Spleen (tissue), 11 donors: ENCODE measurements around the gene PRPS1. TPM values are rescaled to one million over a fixed set of nuclear protein-coding genes. Genes with fewer than 3 reads are reported as not detected.

Experiments used
- DNase-seq: peaks from one replicate; pipeline ENCODE4 v3.0.0-alpha.2; 2020
- H3K27ac ChIP-seq, 8 donors: fragments of 200-600 bp; sonication (generic) in 7 of 8; 1 replicate in 4 of 8; 2 replicates in 4 of 8; pipeline versions ENCODE4 v1.5.0 to v1.8.0; 2016 to 2021; ENCODE audit warnings: inconsistent platforms in 4 of 8, mild to moderate bottlenecking in 4 of 8, moderate library complexity in 1 of 8
- H3K27me3 ChIP-seq, 7 donors: fragments of 200-600 bp; sonication (generic) in 6 of 7; replicated peaks in 1 of 7; 1 replicate in 4 of 7; 2 replicates in 3 of 7; pipeline versions ENCODE4 v1.5.0 to v1.8.0; 2016 to 2021; ENCODE audit warnings: inconsistent platforms in 3 of 7, mild to moderate bottlenecking in 1 of 7
- H3K36me3 ChIP-seq, 6 donors: fragments of 200-600 bp; sonication (generic) in 5 of 6; 1 replicate in 4 of 6; 2 replicates in 2 of 6; pipeline versions ENCODE4 v1.5.0 to v1.8.0; 2016 to 2021; ENCODE audit warnings: inconsistent platforms in 2 of 6
- H3K4me1 ChIP-seq, 6 donors: fragments of 200-600 bp; sonication (generic) in 5 of 6; 1 replicate in 3 of 6; 2 replicates in 3 of 6; pipeline versions ENCODE4 v1.5.0 to v1.8.0; 2016 to 2021; ENCODE audit warnings: inconsistent platforms in 3 of 6
- H3K4me3 ChIP-seq, 8 donors: fragments of 200-600 bp; sonication (generic) in 7 of 8; 1 replicate in 4 of 8; 2 replicates in 4 of 8; pipeline versions ENCODE4 v1.5.0 to v1.8.0; 2016 to 2021; ENCODE audit warnings: inconsistent platforms in 4 of 8, mild to moderate bottlenecking in 4 of 8, moderate library complexity in 2 of 8
- H3K9me3 ChIP-seq, 8 donors: fragments of 200-600 bp; sonication (generic) in 7 of 8; 1 replicate in 4 of 8; 2 replicates in 4 of 8; pipeline versions ENCODE4 v1.5.0 to v1.8.0; 2016 to 2021; ENCODE audit warnings: inconsistent platforms in 4 of 8
- CTCF ChIP-seq, 11 experiments: fragments of 200-600 bp in 7 of 11; fragments of 450-650 bp in 4 of 11; sonication (generic) in 4 of 11; IDR thresholded peaks in 8 of 11; conservative IDR thresholded peaks in 3 of 11; 1 replicate in 7 of 11; 2 replicates in 4 of 11; pipeline versions ENCODE4 v1.4.0 to v1.8.0; 2016 to 2021; ENCODE audit warnings: antibody characterized with exemption in 11 of 11, inconsistent platforms in 4 of 11, mild to moderate bottlenecking in 1 of 11
- POLR2A ChIP-seq, 3 donors: fragments of 450-650 bp; IDR thresholded peaks; one replicate each; pipeline ENCODE4 v1.5.1; 2017; ENCODE audit warnings: antibody characterized with exemption in 3 of 3, mild to moderate bottlenecking in 1 of 3
- POLR2AphosphoS5 ChIP-seq, 3 donors: sonication (generic); formaldehyde crosslinking; IDR thresholded peaks; one replicate each; pipeline ENCODE4 v1.5.1; 2017; ENCODE audit warnings: antibody characterized with exemption in 3 of 3
- WGBS, 5 donors: extraction: QIAGEN DNeasy Blood & Tissue Kit in 3 of 5; methylation state at CpG; one replicate each; pipeline versions ENCODE4 v1.1.5 to v1.1.7; 2013 to 2018; 5-methylcytosine and 5-hydroxymethylcytosine counted together
- intact Hi-C: fragments of 100-400 bp; cut with DNase I; formaldehyde crosslinking; loops from one replicate; pipeline ENCODE4 v1.15.0; 2023; ENCODE audit warnings: low total_unique reads
- polyA plus RNA-seq, 3 donors: library from polyadenylated mRNA; stranded (reverse); fragments of 200-250 nt; gene quantifications; one replicate each; pipeline ENCODE4 v1.2.1, GENCODE V29; 2013
- total RNA-seq, 7 donors: library from RNA; depleted of rRNA in 3 of 7; stranded (reverse); fragments of >200 nt in 3 of 7; fragmentation: NEBNext Ultra II Directional in 4 of 7; extraction: Animal tissue kit (Norgen Biotek cat#: 25700) in 4 of 7; gene quantifications; one replicate each; pipeline versions ENCODE4 v1.1.0 to v1.2.1, GENCODE V29; 2016 to 2021
- donor health status: healthy with polysubstance abuse.
- donor health status: DM: no; HTN: no; CAD: no; lungs with moderate emphysema.
- donor health status: DM: no; HTN: no; CAD: no.
- donor health status: Bipolar disorder and iron deficiency.
- donor health status: healthy.
- donor health status: DM: no; HTN: no; CAD: no.
- donor health status: DM: yes; HTN: yes; CAD: no.

Gene PRPS1
- total and polyA plus RNA-seq, 10 donors: 15.0 to 47.6 (median 36.1) TPM

- 56 to 94% (median 64%) methylated on average over 1 of the region's 1 CpG for WGBS, 5 donors
- H3K4me3 ChIP-seq: peak overlapping the region in 5 of 8 donors; percentile 15 to 66 (median 47)
These were observed 47.0 kb downstream of the PRPS1 start for GRCh38 chrX:107675365-107675654.

GRCh38 chrX:107675823-107676555, 47.7 kb downstream of the PRPS1 start:
- no peaks in the 10 kb centered on the region for H3K36me3 ChIP-seq
- peak overlapping the region; percentile 44 to 95 (median 90) for H3K27ac ChIP-seq
- intact Hi-C loops: loop anchor here (10.0 kb wide), 1 partner anchor 49 kb away; no protein-coding TSS in a partner anchor
- peak overlapping the region; percentile 15 to 66 (median 37) for H3K4me3 ChIP-seq
- H3K4me1 ChIP-seq: peaks cover 7 to 65% (median 53%) of the 10 kb centered on the region in 6 donors
- peaks cover 0 to 20% (median 0%) of the 10 kb centered on the region in 7 donors for H3K27me3 ChIP-seq
- DNase-seq: no peak
- WGBS, 5 donors: 17 to 41% (median 37%) methylated on average over 6 to 9 of the region's 9 CpGs
- TF ChIP-seq POLR2AphosphoS5 (IDR thresholded peaks at IDR 0.05): peak in 1 of 3 donors; percentile 59
- TF ChIP-seq POLR2A (IDR thresholded peaks at IDR 0.05): no peak
- no peaks in the 10 kb centered on the region for H3K9me3 ChIP-seq

More at GRCh38 chrX:107675365-107675654, 47.0 kb downstream of the PRPS1 start:
- peak overlapping the region; percentile 44 to 95 (median 90) for H3K27ac ChIP-seq
- H3K36me3 ChIP-seq: no peaks in the 10 kb centered on the region
- no peak for TF ChIP-seq CTCF (IDR thresholded peaks at IDR 0.05 in 8 of 11, conservative IDR thresholded peaks at IDR 0.05 in 3 of 11)
- H3K4me1 ChIP-seq: peaks cover 7 to 65% (median 53%) of the 10 kb centered on the region in 6 donors
- intact Hi-C loops: loop anchor here (10.0 kb wide), 1 partner anchor 49 kb away; no protein-coding TSS in a partner anchor
- H3K27me3 ChIP-seq: peaks cover 0 to 22% (median 0%) of the 10 kb centered on the region in 7 donors
- DNase-seq: no peak
- no peaks in the 10 kb centered on the region for H3K9me3 ChIP-seq

- H3K36me3 ChIP-seq: no peaks in the 10 kb centered on the region
- 16 to 40% (median 24%) methylated on average over 28 to 30 of the region's 30 CpGs for WGBS, 5 donors
- peaks cover 7 to 65% (median 53%) of the 10 kb centered on the region in 6 donors for H3K4me1 ChIP-seq
- peak; percentile 92 for DNase-seq
- peaks cover 0 to 14% (median 0%) of the 10 kb centered on the region in 7 donors for H3K27me3 ChIP-seq
- no peaks in the 10 kb centered on the region for H3K9me3 ChIP-seq
- intact Hi-C loops: loop anchor here (10.0 kb wide), 1 partner anchor 48 kb away; no protein-coding TSS in a partner anchor
- peak in 1 of 3 donors; percentile 12 for TF ChIP-seq POLR2A (IDR thresholded peaks at IDR 0.05)
- TF ChIP-seq CTCF (IDR thresholded peaks at IDR 0.05 in 8 of 11, conservative IDR thresholded peaks at IDR 0.05 in 3 of 11): no peak
- peak; percentile 78 to 92 (median 88) for TF ChIP-seq POLR2AphosphoS5 (IDR thresholded peaks at IDR 0.05)
- peak overlapping the region; percentile 44 to 95 (median 90) for H3K27ac ChIP-seq
- H3K4me3 ChIP-seq: peak overlapping the region; percentile 15 to 66 (median 37)
These were observed 48.5 kb downstream of the PRPS1 start for GRCh38 chrX:107676559-107677378.

- H3K36me3 ChIP-seq: no peaks in the 10 kb centered on the region
- 54 to 72% (median 65%) methylated on average over 8 to 10 of the region's 10 CpGs for WGBS, 5 donors
- TF ChIP-seq POLR2A (IDR thresholded peaks at IDR 0.05) (no peak), CTCF (IDR thresholded peaks at IDR 0.05 in 8 of 11, conservative IDR thresholded peaks at IDR 0.05 in 3 of 11) (no peak), POLR2AphosphoS5 (IDR thresholded peaks at IDR 0.05) (no peak)
- peak overlapping the region; percentile 44 to 95 (median 90) for H3K27ac ChIP-seq
- H3K9me3 ChIP-seq: no peaks in the 10 kb centered on the region
- peaks cover 0 to 14% (median 0%) of the 10 kb centered on the region in 7 donors for H3K27me3 ChIP-seq
- intact Hi-C loops: loop anchor here (10.0 kb wide), 1 partner anchor 47 kb away; no protein-coding TSS in a partner anchor
- H3K4me1 ChIP-seq: peaks cover 9 to 68% (median 55%) of the 10 kb centered on the region in 6 donors
- DNase-seq: no peak
- H3K4me3 ChIP-seq: peak overlapping the region in 3 of 8 donors; percentile 47 to 66 (median 48)
These were observed 49.2 kb downstream of the PRPS1 start for GRCh38 chrX:107677501-107677901.
